IMR-90 (cell line): Measurements from ENCODE around the gene INTS15. TPM values are rescaled to one million over a fixed set of nuclear protein-coding genes. Genes with fewer than 3 reads are reported as not detected.

ENCODE experiments used
- ATAC-seq: fragments of 200-7000 bp; cut with Tn5 transposase; 2 replicates; pipeline ENCODE4 v1.9.1; 2020; ENCODE audit warnings: low read depth, mild to moderate bottlenecking, moderate library complexity
- BruUV-seq: library from RNA; stranded (reverse); fragments of 400-500 nt; replicated peaks from 2 replicates; lab custom pipeline; 2021; lab: Mats Ljungman, UMichigan
- CTCF ChIA-PET: fragments of 300-600 bp; formaldehyde crosslinking; extraction: SDS; loops from one replicate; lab custom pipeline; 2021; ENCODE audit warnings: antibody characterized with exemption; lab: Yijun Ruan, JAX
- POLR2A ChIA-PET: fragments of 300-600 bp; sonication (Branson Sonifier 250); formaldehyde crosslinking; loops from one replicate; lab custom pipeline; 2022; ENCODE audit warnings: antibody characterized with exemption; ENCODE audit not compliant: unreplicated experiment; lab: Charles Lee
- DNase-seq: peaks from one replicate; pipeline ENCODE4 v3.0.0; 2013
- H2AFZ ChIP-seq: replicated peaks from 2 replicates; pipeline ENCODE3; 2013; ENCODE audit warnings: low read length, mild to moderate bottlenecking; ENCODE audit not compliant: poor library complexity
- H2AK5ac ChIP-seq: 2 replicates; pipeline ENCODE4 v1.6.1; 2013; ENCODE audit warnings: low read depth, low read length, inconsistent platforms
- H2AK9ac ChIP-seq: replicated peaks from 2 replicates; pipeline ENCODE3; 2013; ENCODE audit warnings: mild to moderate bottlenecking, low read depth, low read length, moderate library complexity; ENCODE audit not compliant: poor library complexity
- H2BK120ac ChIP-seq: 2 replicates; pipeline ENCODE4 v1.6.1; 2013; ENCODE audit warnings: low read depth, low read length, inconsistent platforms
- H2BK15ac ChIP-seq: 3 replicates; pipeline ENCODE4 v1.6.1; 2013; ENCODE audit warnings: low read depth, low read length, inconsistent platforms
- H2BK20ac ChIP-seq: 2 replicates; pipeline ENCODE4 v1.6.1; 2013; ENCODE audit warnings: low read depth, mild to moderate bottlenecking, inconsistent platforms, low read length, moderate library complexity
- H2BK5ac ChIP-seq: 2 replicates; pipeline ENCODE4 v1.6.1; 2013; ENCODE audit warnings: mild to moderate bottlenecking, low read depth, low read length, inconsistent platforms; ENCODE audit not compliant: poor library complexity, severe bottlenecking
- H3K14ac ChIP-seq: replicated peaks from 2 replicates; pipeline ENCODE4 v1.6.1; 2013; ENCODE audit warnings: low read depth, low read length, inconsistent platforms
- H3K18ac ChIP-seq: 2 replicates; pipeline ENCODE4 v1.6.1; 2013; ENCODE audit warnings: low read depth, low read length, control low read depth
- H3K23ac ChIP-seq: 2 replicates; pipeline ENCODE4 v1.6.1; 2013; ENCODE audit warnings: low read depth, low read length, inconsistent platforms
- H3K27ac ChIP-seq: 2 replicates; pipeline ENCODE4 v1.5.1; 2013; ENCODE audit warnings: mild to moderate bottlenecking, control low read depth, low read length; ENCODE audit not compliant: insufficient read depth
- H3K27me3 ChIP-seq: 2 replicates; pipeline ENCODE4 v1.6.1; 2013; ENCODE audit warnings: low read length; ENCODE audit not compliant: control insufficient read depth, insufficient read depth
- H3K36me3 ChIP-seq: 2 replicates; pipeline ENCODE4 v1.6.1; 2013; ENCODE audit warnings: low read length, mixed read lengths; ENCODE audit not compliant: control insufficient read depth, insufficient read depth
- H3K4ac ChIP-seq: 2 replicates; pipeline ENCODE4 v1.6.1; 2013; ENCODE audit warnings: low read depth, low read length, inconsistent platforms
- H3K4me1 ChIP-seq: 2 replicates; pipeline ENCODE4 v1.6.1; 2013; ENCODE audit warnings: low read length, mixed read lengths; ENCODE audit not compliant: control insufficient read depth, insufficient read depth
- H3K4me2 ChIP-seq: 2 replicates; pipeline ENCODE4 v1.6.1; 2013; ENCODE audit warnings: low read depth, mild to moderate bottlenecking, control low read depth, low read length, moderate library complexity
- H3K4me3 ChIP-seq: 2 replicates; pipeline ENCODE4 v1.5.1; 2013; ENCODE audit warnings: low read depth, mild to moderate bottlenecking, control low read depth, low read length, moderate library complexity; ENCODE audit not compliant: insufficient read depth
- H3K56ac ChIP-seq: 2 replicates; pipeline ENCODE4 v1.6.1; 2013; ENCODE audit warnings: low read length, inconsistent platforms; ENCODE audit not compliant: insufficient read depth; ENCODE audit errors: extremely low read depth
- H3K79me1 ChIP-seq, 2 experiments: 2 replicates each; pipeline ENCODE4 v1.6.1; 2013; ENCODE audit warnings: low read length in 2 of 2, inconsistent platforms in 1 of 2, low read depth in 1 of 2
- H3K9ac ChIP-seq: 2 replicates; pipeline ENCODE4 v1.6.1; 2013; ENCODE audit warnings: low read depth, low read length, control low read depth
- H3K9me1 ChIP-seq: 2 replicates; pipeline ENCODE4 v1.6.1; 2013; ENCODE audit warnings: low read length, inconsistent platforms; ENCODE audit not compliant: insufficient read depth
- H3K9me3 ChIP-seq: 2 replicates; pipeline ENCODE4 v1.6.1; 2013; ENCODE audit warnings: low read length; ENCODE audit not compliant: control insufficient read depth, insufficient read depth
- H4K20me1 ChIP-seq: 2 replicates; pipeline ENCODE4 v1.6.1; 2013; ENCODE audit warnings: low read length, inconsistent platforms; ENCODE audit not compliant: insufficient read depth
- H4K5ac ChIP-seq: 2 replicates; pipeline ENCODE4 v1.6.1; 2013; ENCODE audit warnings: mild to moderate bottlenecking, low read depth, low read length, control low read depth
- H4K8ac ChIP-seq, 2 experiments: 2 replicates each; pipeline ENCODE4 v1.6.1; 2013; ENCODE audit warnings: low read depth in 2 of 2, low read length in 2 of 2, control low read depth in 1 of 2, inconsistent platforms in 1 of 2
- H4K91ac ChIP-seq: 2 replicates; pipeline ENCODE4 v1.6.1; 2013; ENCODE audit warnings: low read depth, low read length, inconsistent platforms; ENCODE audit not compliant: insufficient read depth
- BHLHE40 ChIP-seq: fragments of 150-350 bp; IDR thresholded peaks from 2 replicates; pipeline ENCODE4 v1.6.1; 2016; ENCODE audit warnings: mild to moderate bottlenecking, low read depth, low read length
- CEBPB ChIP-seq: IDR thresholded peaks from 2 replicates; pipeline ENCODE4 v1.6.1; 2012; ENCODE audit warnings: low read depth, low read length, improper control_type of control experiment
- CHD1 ChIP-seq: IDR thresholded peaks from 2 replicates; pipeline ENCODE4 v1.6.1; 2012; ENCODE audit warnings: low read depth, low read length, improper control_type of control experiment
- CTCF ChIP-seq: conservative IDR thresholded peaks from 2 replicates; pipeline ENCODE4 v1.5.1; 2012; ENCODE audit warnings: mild to moderate bottlenecking, low read depth, low read length, improper control_type of control experiment
- ELK1 ChIP-seq: fragments of 150-350 bp; IDR thresholded peaks from 2 replicates; pipeline ENCODE4 v1.6.1; 2016; ENCODE audit warnings: low read depth, mild to moderate bottlenecking, low read length, moderate library complexity, borderline replicate concordance
- FOS ChIP-seq: fragments of 150-350 bp; IDR thresholded peaks from 2 replicates; pipeline ENCODE4 v1.6.1; 2016; ENCODE audit warnings: low read depth, low read length
- MAFK ChIP-seq: IDR thresholded peaks from 2 replicates; pipeline ENCODE4 v1.6.1; 2012; ENCODE audit warnings: low read depth, low read length, improper control_type of control experiment
- MAZ ChIP-seq: IDR thresholded peaks from 2 replicates; pipeline ENCODE4 v1.6.1; 2012; ENCODE audit warnings: low read depth, mild to moderate bottlenecking, low read length, improper control_type of control experiment, moderate library complexity, borderline replicate concordance
- MXI1 ChIP-seq: IDR thresholded peaks from 2 replicates; pipeline ENCODE4 v1.6.1; 2012; ENCODE audit warnings: low read depth, mild to moderate bottlenecking, low read length, moderate library complexity, borderline replicate concordance
- NFE2L2 ChIP-seq: fragments of 150-350 bp; IDR thresholded peaks from 2 replicates; pipeline ENCODE4 v1.6.1; 2016; ENCODE audit warnings: low read depth, mild to moderate bottlenecking, low read length
- POLR2A ChIP-seq: IDR thresholded peaks from 2 replicates; pipeline ENCODE4 v1.6.1; 2012; ENCODE audit warnings: mild to moderate bottlenecking, low read depth, low read length
- RAD21 ChIP-seq: IDR thresholded peaks from 2 replicates; pipeline ENCODE4 v1.6.1; 2012; ENCODE audit warnings: low read length, improper control_type of control experiment
- RCOR1 ChIP-seq: IDR thresholded peaks from 2 replicates; pipeline ENCODE4 v1.6.1; 2012; ENCODE audit warnings: mild to moderate bottlenecking, low read length, improper control_type of control experiment; ENCODE audit not compliant: insufficient replicate concordance
- RFX5 ChIP-seq: IDR thresholded peaks from 2 replicates; pipeline ENCODE4 v1.8.0; 2012; ENCODE audit warnings: low read depth, mild to moderate bottlenecking, low read length, moderate library complexity
- SMC3 ChIP-seq: fragments of 150-350 bp; IDR thresholded peaks from 2 replicates; pipeline ENCODE4 v1.6.1; 2016; ENCODE audit warnings: low read depth, mild to moderate bottlenecking, antibody characterized with exemption, low read length, moderate library complexity
- USF2 ChIP-seq: fragments of 150-350 bp; IDR thresholded peaks from 2 replicates; pipeline ENCODE4 v1.6.1; 2017; ENCODE audit warnings: mild to moderate bottlenecking, antibody characterized with exemption, low read length, low read depth
- WGBS, 2 experiments: methylation state at CpG; one replicate each; pipeline versions ENCODE4 v1.1.5 to v1.1.7; 2013; ENCODE audit warnings: missing lambda C conversion rate in 2 of 2; ENCODE audit not compliant: insufficient read length in 1 of 2; ENCODE audit errors: extremely low coverage in 2 of 2; 5-methylcytosine and 5-hydroxymethylcytosine counted together
- dilution Hi-C: fragments of 300-500 bp; cut with HindIII; formaldehyde crosslinking; loops from one replicate; pipeline ENCODE4 v1.14.3; 2018; ENCODE audit warnings: low sequenced_read_pairs; ENCODE audit not compliant: unreplicated experiment
- in situ Hi-C: fragments of 300-500 bp; cut with MboI; formaldehyde crosslinking; loops from 3 replicates; pipeline ENCODE4 v1.14.3; 2019; ENCODE audit warnings: low sequenced_read_pairs, inconsistent platforms, mixed read lengths
- intact Hi-C: fragments of 100-400 bp; cut with micrococcal nuclease; formaldehyde crosslinking; loops from 2 replicates; pipeline ENCODE4 v1.10.0; 2022
- polyA plus RNA-seq, 3 experiments: library from polyadenylated mRNA; depleted of rRNA; stranded (reverse); fragments of >200 nt; gene quantifications; 2 replicates each; pipeline ENCODE4 v1.2.3, GENCODE V29; 2012; ENCODE audit warnings: low replicate concordance in 1 of 3
- total RNA-seq: library from RNA; depleted of rRNA; stranded (reverse); fragments of >200 nt; gene quantifications from 2 replicates; pipeline ENCODE4 v1.2.3, GENCODE V29; 2012

INTS15 gene
- total and polyA plus RNA-seq, 2 of the 4 experiments (the other 2 are of a cell fraction) = 7.0 to 20.8 TPM

- no peak for TF ChIP-seq USF2
- no peak for TF ChIP-seq SMC3
- no peak for TF ChIP-seq CTCF
- no peak for TF ChIP-seq MAZ
- no peak for TF ChIP-seq MXI1
- TF ChIP-seq CHD1 = no peak
- no peak for TF ChIP-seq MAFK
- no peak for TF ChIP-seq NFE2L2
- TF ChIP-seq BHLHE40 = no peak
- no peak for TF ChIP-seq RCOR1
- TF ChIP-seq FOS = no peak
- TF ChIP-seq POLR2A = no peak
- no peak for TF ChIP-seq CEBPB
- no peak for TF ChIP-seq RAD21
- no peak for TF ChIP-seq ELK1
- TF ChIP-seq RFX5 = no peak
- H2BK120ac ChIP-seq = no peak overlapping the region
- H4K5ac ChIP-seq = no peak overlapping the region
- dilution Hi-C loops = no loop called here
- no TSS peak for BruUV-seq
- H3K4me1 ChIP-seq = no peaks in the 10 kb centered on the region
- POLR2A ChIA-PET = no interaction called here
- H3K27ac ChIP-seq = no peak overlapping the region
- H4K91ac ChIP-seq = no peak overlapping the region
- H3K4ac ChIP-seq = no peak overlapping the region
- no peak overlapping the region for H3K18ac ChIP-seq
- no peak overlapping the region for H4K8ac ChIP-seq
- DNase-seq (no peak), ATAC-seq (no peak)
- no peaks in the 10 kb centered on the region for H3K9me3 ChIP-seq
- WGBS, 2 experiments = 93% methylated on average over 7 of the region's 10 CpGs; no CpG with 5 or more reads in 1 of the 2 experiments
- CTCF ChIA-PET = interaction anchor here (1.6 kb wide), 1 partner anchor 14 kb away, joined by 4 read pairs; the partner anchor contains the start of gene INTS15
- no peaks in the 10 kb centered on the region; the same call in 1 of the 2 replicates for H3K9me1 ChIP-seq
- H3K9ac ChIP-seq = no peak overlapping the region
- H2BK15ac ChIP-seq = no peak overlapping the region
- H2AK5ac ChIP-seq = no peak overlapping the region
- no peak overlapping the region for H3K56ac ChIP-seq
- no peak overlapping the region for H3K14ac ChIP-seq
- H3K36me3 ChIP-seq = peaks cover 43% of the 10 kb centered on the region
- H3K4me2 ChIP-seq = no peak overlapping the region
- intact Hi-C loops = no loop called here
- no peak overlapping the region for H2AFZ ChIP-seq
- H2BK20ac ChIP-seq = no peak overlapping the region
- H3K79me1 ChIP-seq = peaks cover 3% of the 10 kb centered on the region in 2 experiments; a peak in 1 of 4 replicates
- no peak overlapping the region for H2BK5ac ChIP-seq
- no peaks in the 10 kb centered on the region for H3K27me3 ChIP-seq
- peaks cover 8% of the 10 kb centered on the region; the same call in 1 of the 2 replicates for H4K20me1 ChIP-seq
- H3K4me3 ChIP-seq = no peak overlapping the region
- in situ Hi-C loops = no loop called here
- no peak overlapping the region for H2AK9ac ChIP-seq
- H3K23ac ChIP-seq = no peak overlapping the region
Observed at GRCh38 chr7:6604458-6604857, 14.6 kb downstream of the INTS15 start.
